HepG2 (cell line): Measurements from ENCODE around the gene CCND2. TPM values are rescaled to one million over a fixed set of nuclear protein-coding genes. Genes with fewer than 3 reads are reported as not detected.

Experiments
- POGZ ChIP-seq: sonication (generic); formaldehyde crosslinking; IDR thresholded peaks from 2 replicates; pipeline ENCODE4 v1.4.0; 2020; ENCODE audit warnings: mild to moderate bottlenecking, missing genetic modification reagents
- RORA ChIP-seq: sonication (generic); formaldehyde crosslinking; IDR thresholded peaks from 2 replicates; pipeline ENCODE4 v1.5.0; 2020; ENCODE audit warnings: mild to moderate bottlenecking, missing genetic modification reagents, moderate library complexity
- SAP130 ChIP-seq: IDR thresholded peaks from 2 replicates; pipeline ENCODE4 v1.6.1; 2016; ENCODE audit warnings: low read depth
- SMYD3 ChIP-seq: sonication (generic); formaldehyde crosslinking; IDR thresholded peaks from 2 replicates; pipeline ENCODE4 v1.8.1; 2023; ENCODE audit warnings: mild to moderate bottlenecking, missing genetic modification reagents
- ZNF251 ChIP-seq: sonication (generic); formaldehyde crosslinking; IDR thresholded peaks from 2 replicates; pipeline ENCODE4 v1.9.0; 2021; ENCODE audit warnings: mild to moderate bottlenecking, missing genetic modification reagents
- ZNF572 ChIP-seq: sonication (generic); formaldehyde crosslinking; IDR thresholded peaks from 2 replicates; pipeline ENCODE4 v1.5.1; 2020; ENCODE audit warnings: mild to moderate bottlenecking, missing genetic modification reagents
- ZNF652 ChIP-seq: IDR thresholded peaks from 2 replicates; pipeline ENCODE4 v1.6.1; 2016; ENCODE audit warnings: low read depth, borderline replicate concordance
- ZNF724P ChIP-seq: sonication (generic); formaldehyde crosslinking; IDR thresholded peaks from 2 replicates; pipeline ENCODE4 v1.8.0; 2022; ENCODE audit warnings: missing genetic modification reagents, borderline replicate concordance
- polyA plus RNA-seq, 8 experiments: library from polyadenylated mRNA; depleted of rRNA in 3 of 8; stranded (reverse) in 7 of 8; unstranded in 1 of 8; fragments of >200 nt; fragmentation: Illumina TruSeq in 4 of 8; extraction: Trizol in 4 of 8; gene quantifications; 2 replicates each; pipeline versions ENCODE4 v1.2.1 to v1.2.3, GENCODE V29; 2011 to 2016; ENCODE audit warnings: low read depth in 4 of 8, missing spikeins in 1 of 8, mixed read lengths in 1 of 8; ENCODE audit not compliant: insufficient read depth in 1 of 8
- total RNA-seq, 5 experiments: library from RNA; depleted of rRNA; stranded (reverse); fragments of >200 nt; fragmentation: Illumina TruSeq; extraction: Trizol; gene quantifications; 2 replicates each; pipeline ENCODE4 v1.2.3, GENCODE V29; 2016; ENCODE audit warnings: low read depth in 1 of 5
- TF ChIP-seq, protein P1 (sequence below): sonication (generic); formaldehyde crosslinking; IDR thresholded peaks from 2 replicates; pipeline ENCODE4 v1.8.1; 2022; ENCODE audit warnings: low read depth, mild to moderate bottlenecking, missing genetic modification reagents
- TF ChIP-seq, protein P2 (sequence below): sonication (generic); formaldehyde crosslinking; IDR thresholded peaks from 2 replicates; pipeline ENCODE4 v1.4.0; 2020; ENCODE audit warnings: missing genetic modification reagents, borderline replicate concordance
- TF ChIP-seq, protein P3 (sequence below): sonication (generic); formaldehyde crosslinking; IDR thresholded peaks from 2 replicates; pipeline ENCODE4 v1.5.1; 2020; ENCODE audit warnings: missing genetic modification reagents, mild to moderate bottlenecking, borderline replicate concordance
- TF ChIP-seq, protein P4 (sequence below): sonication (generic); formaldehyde crosslinking; conservative IDR thresholded peaks from 2 replicates; pipeline ENCODE4 v1.8.0; 2022; ENCODE audit warnings: missing genetic modification reagents
- TF ChIP-seq, protein P5 (sequence below): sonication (generic); formaldehyde crosslinking; IDR thresholded peaks from 2 replicates; pipeline ENCODE4 v1.4.0; 2020; ENCODE audit warnings: missing genetic modification reagents

Gene CCND2
- total and polyA plus RNA-seq, 2 of the 13 experiments (the other 11 are each of a cell fraction or from before 2014, with no cell fraction given), result 0.61 to 1.4 TPM

DNA sequence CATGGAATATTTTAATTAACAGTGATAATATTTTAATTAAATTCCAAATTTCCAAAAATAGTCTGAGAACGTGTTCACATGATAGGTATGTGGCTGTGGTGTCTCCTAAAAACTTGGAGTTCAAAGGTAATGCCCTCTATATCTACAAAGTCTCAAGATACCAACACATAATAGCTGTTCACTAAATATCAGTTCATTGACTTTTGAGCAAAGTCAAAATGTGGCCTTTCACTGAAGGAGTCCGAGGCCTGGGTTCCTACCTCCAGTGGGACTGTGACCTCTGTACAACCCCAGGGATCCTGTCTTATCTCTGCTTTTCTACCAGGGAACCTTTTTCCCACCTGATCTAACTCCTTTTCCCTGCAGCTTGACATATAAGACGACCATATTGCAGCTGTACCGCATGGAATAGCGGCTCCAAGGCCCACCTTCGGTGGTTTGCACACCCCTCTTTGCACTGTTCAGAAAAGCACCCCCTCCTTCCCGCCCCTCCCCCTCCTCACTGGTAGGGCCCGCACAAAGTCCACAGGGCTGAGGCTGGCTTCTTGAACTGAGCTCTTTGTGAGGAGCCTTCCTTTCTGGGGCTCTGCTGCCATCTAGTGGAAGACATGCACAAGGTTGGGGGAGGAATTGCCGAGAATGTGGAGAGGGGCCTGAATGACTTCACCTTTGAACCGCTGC, 3.1 kb downstream of the CCND2 start (continued):
- TF ChIP-seq, protein P1, sequence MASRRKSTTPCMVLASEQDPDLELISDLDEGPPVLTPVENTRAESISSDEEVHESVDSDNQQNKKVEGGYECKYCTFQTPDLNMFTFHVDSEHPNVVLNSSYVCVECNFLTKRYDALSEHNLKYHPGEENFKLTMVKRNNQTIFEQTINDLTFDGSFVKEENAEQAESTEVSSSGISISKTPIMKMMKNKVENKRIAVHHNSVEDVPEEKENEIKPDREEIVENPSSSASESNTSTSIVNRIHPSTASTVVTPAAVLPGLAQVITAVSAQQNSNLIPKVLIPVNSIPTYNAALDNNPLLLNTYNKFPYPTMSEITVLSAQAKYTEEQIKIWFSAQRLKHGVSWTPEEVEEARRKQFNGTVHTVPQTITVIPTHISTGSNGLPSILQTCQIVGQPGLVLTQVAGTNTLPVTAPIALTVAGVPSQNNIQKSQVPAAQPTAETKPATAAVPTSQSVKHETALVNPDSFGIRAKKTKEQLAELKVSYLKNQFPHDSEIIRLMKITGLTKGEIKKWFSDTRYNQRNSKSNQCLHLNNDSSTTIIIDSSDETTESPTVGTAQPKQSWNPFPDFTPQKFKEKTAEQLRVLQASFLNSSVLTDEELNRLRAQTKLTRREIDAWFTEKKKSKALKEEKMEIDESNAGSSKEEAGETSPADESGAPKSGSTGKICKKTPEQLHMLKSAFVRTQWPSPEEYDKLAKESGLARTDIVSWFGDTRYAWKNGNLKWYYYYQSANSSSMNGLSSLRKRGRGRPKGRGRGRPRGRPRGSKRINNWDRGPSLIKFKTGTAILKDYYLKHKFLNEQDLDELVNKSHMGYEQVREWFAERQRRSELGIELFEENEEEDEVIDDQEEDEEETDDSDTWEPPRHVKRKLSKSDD (CRISPR knock-in tag), result no peak
- TF ChIP-seq SMYD3 (CRISPR knock-in tag), result no peak
- no peak for TF ChIP-seq ZNF724P (CRISPR knock-in tag)
- TF ChIP-seq, protein P2, sequence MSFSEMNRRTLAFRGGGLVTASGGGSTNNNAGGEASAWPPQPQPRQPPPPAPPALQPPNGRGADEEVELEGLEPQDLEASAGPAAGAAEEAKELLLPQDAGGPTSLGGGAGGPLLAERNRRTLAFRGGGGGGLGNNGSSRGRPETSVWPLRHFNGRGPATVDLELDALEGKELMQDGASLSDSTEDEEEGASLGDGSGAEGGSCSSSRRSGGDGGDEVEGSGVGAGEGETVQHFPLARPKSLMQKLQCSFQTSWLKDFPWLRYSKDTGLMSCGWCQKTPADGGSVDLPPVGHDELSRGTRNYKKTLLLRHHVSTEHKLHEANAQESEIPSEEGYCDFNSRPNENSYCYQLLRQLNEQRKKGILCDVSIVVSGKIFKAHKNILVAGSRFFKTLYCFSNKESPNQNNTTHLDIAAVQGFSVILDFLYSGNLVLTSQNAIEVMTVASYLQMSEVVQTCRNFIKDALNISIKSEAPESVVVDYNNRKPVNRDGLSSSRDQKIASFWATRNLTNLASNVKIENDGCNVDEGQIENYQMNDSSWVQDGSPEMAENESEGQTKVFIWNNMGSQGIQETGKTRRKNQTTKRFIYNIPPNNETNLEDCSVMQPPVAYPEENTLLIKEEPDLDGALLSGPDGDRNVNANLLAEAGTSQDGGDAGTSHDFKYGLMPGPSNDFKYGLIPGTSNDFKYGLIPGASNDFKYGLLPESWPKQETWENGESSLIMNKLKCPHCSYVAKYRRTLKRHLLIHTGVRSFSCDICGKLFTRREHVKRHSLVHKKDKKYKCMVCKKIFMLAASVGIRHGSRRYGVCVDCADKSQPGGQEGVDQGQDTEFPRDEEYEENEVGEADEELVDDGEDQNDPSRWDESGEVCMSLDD (CRISPR knock-in tag), result no peak
- TF ChIP-seq ZNF652, result no peak
- no peak for TF ChIP-seq ZNF572 (CRISPR knock-in tag)
- TF ChIP-seq, protein P3, sequence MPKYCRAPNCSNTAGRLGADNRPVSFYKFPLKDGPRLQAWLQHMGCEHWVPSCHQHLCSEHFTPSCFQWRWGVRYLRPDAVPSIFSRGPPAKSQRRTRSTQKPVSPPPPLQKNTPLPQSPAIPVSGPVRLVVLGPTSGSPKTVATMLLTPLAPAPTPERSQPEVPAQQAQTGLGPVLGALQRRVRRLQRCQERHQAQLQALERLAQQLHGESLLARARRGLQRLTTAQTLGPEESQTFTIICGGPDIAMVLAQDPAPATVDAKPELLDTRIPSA (CRISPR knock-in tag), result no peak
- TF ChIP-seq POGZ (CRISPR knock-in tag), result no peak; the same call in none of the 2 replicates
- no peak for TF ChIP-seq ZNF251 (CRISPR knock-in tag)
- TF ChIP-seq, protein P4, sequence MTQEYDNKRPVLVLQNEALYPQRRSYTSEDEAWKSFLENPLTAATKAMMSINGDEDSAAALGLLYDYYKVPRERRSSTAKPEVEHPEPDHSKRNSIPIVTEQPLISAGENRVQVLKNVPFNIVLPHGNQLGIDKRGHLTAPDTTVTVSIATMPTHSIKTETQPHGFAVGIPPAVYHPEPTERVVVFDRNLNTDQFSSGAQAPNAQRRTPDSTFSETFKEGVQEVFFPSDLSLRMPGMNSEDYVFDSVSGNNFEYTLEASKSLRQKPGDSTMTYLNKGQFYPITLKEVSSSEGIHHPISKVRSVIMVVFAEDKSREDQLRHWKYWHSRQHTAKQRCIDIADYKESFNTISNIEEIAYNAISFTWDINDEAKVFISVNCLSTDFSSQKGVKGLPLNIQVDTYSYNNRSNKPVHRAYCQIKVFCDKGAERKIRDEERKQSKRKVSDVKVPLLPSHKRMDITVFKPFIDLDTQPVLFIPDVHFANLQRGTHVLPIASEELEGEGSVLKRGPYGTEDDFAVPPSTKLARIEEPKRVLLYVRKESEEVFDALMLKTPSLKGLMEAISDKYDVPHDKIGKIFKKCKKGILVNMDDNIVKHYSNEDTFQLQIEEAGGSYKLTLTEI, result no peak
- TF ChIP-seq, protein P5, sequence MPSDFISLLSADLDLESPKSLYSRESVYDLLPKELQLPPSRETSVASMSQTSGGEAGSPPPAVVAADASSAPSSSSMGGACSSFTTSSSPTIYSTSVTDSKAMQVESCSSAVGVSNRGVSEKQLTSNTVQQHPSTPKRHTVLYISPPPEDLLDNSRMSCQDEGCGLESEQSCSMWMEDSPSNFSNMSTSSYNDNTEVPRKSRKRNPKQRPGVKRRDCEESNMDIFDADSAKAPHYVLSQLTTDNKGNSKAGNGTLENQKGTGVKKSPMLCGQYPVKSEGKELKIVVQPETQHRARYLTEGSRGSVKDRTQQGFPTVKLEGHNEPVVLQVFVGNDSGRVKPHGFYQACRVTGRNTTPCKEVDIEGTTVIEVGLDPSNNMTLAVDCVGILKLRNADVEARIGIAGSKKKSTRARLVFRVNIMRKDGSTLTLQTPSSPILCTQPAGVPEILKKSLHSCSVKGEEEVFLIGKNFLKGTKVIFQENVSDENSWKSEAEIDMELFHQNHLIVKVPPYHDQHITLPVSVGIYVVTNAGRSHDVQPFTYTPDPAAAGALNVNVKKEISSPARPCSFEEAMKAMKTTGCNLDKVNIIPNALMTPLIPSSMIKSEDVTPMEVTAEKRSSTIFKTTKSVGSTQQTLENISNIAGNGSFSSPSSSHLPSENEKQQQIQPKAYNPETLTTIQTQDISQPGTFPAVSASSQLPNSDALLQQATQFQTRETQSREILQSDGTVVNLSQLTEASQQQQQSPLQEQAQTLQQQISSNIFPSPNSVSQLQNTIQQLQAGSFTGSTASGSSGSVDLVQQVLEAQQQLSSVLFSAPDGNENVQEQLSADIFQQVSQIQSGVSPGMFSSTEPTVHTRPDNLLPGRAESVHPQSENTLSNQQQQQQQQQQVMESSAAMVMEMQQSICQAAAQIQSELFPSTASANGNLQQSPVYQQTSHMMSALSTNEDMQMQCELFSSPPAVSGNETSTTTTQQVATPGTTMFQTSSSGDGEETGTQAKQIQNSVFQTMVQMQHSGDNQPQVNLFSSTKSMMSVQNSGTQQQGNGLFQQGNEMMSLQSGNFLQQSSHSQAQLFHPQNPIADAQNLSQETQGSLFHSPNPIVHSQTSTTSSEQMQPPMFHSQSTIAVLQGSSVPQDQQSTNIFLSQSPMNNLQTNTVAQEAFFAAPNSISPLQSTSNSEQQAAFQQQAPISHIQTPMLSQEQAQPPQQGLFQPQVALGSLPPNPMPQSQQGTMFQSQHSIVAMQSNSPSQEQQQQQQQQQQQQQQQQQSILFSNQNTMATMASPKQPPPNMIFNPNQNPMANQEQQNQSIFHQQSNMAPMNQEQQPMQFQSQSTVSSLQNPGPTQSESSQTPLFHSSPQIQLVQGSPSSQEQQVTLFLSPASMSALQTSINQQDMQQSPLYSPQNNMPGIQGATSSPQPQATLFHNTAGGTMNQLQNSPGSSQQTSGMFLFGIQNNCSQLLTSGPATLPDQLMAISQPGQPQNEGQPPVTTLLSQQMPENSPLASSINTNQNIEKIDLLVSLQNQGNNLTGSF (CRISPR knock-in tag), result no peak
- peak; percentile 28; the same call in 1 of the 2 replicates for TF ChIP-seq SAP130
- TF ChIP-seq RORA (CRISPR knock-in tag), result no peak
